HuH-7 (cell line): ENCODE results near the gene DYDC2.
"Not testable (repeated sequence)": the region's sequence is repeated elsewhere in the genome, so short reads cannot be mapped to it uniquely, and the experiment has no call there.

Experiments used
- DNase-seq: peaks from one replicate; pipeline ENCODE4 v3.0.0; 2011; ENCODE audit warnings: low spot score

The DYDC2 gene

GRCh38 chr10:80413271-80413996 lies 56.9 kb downstream of the DYDC2 start:
- DNase-seq = no peak

GRCh38 chr10:80414142-80414895 lies 57.7 kb downstream of the DYDC2 start:
- no peak for DNase-seq

GRCh38 chr10:80415734-80416478 lies 59.3 kb downstream of the DYDC2 start:
- DNase-seq = no peak

- DNase-seq = no peak
Observed at GRCh38 chr10:80416479-80417098, 60.0 kb downstream of the DYDC2 start.

- DNase-seq = not testable (repeated sequence)
Observed at GRCh38 chr10:80417256-80417655, 60.7 kb downstream of the DYDC2 start.
